ENCODE results near the gene SLC35F3.
"Not testable (repeated sequence)": the region's sequence is repeated elsewhere in the genome, so short reads cannot be mapped to it uniquely, and the experiment has no call there.

SLC35F3 gene

GRCh38 chr1:234300096-234300495 is 395.6 kb downstream of the SLC35F3 start:
- no peak for DNase-seq

- DNase-seq = not testable (repeated sequence)
Measured at GRCh38 chr1:234301663-234302062, 397.2 kb downstream of the SLC35F3 start.

GRCh38 chr1:234302354-234302962 is 398.0 kb downstream of the SLC35F3 start:
- DNase-seq = no peak

GRCh38 chr1:234303231-234303630 is 398.8 kb downstream of the SLC35F3 start:
- DNase-seq = no peak

- no peak for DNase-seq
Measured at GRCh38 chr1:234307726-234308125, 403.2 kb downstream of the SLC35F3 start.

- no peak for DNase-seq
Measured at GRCh38 chr1:234309243-234309597, 404.7 kb downstream of the SLC35F3 start.

- DNase-seq = peak; percentile 89
Measured at GRCh38 chr1:234309598-234310459, 405.4 kb downstream of the SLC35F3 start.

- no peak for DNase-seq
Measured at GRCh38 chr1:234310460-234310817, 406.0 kb downstream of the SLC35F3 start.

- no peak for DNase-seq
Measured at GRCh38 chr1:234311414-234311813, 406.9 kb downstream of the SLC35F3 start.

- DNase-seq = no peak
Measured at GRCh38 chr1:234313171-234313570, 408.7 kb downstream of the SLC35F3 start.

- DNase-seq = no peak
Measured at GRCh38 chr1:234315091-234315541, 410.6 kb downstream of the SLC35F3 start.

GRCh38 chr1:234315588-234315987 is 411.1 kb downstream of the SLC35F3 start:
- no peak for DNase-seq

GRCh38 chr1:234316486-234316885 is 412.0 kb downstream of the SLC35F3 start:
- no peak for DNase-seq

GRCh38 chr1:234316937-234317336 is 412.5 kb downstream of the SLC35F3 start:
- DNase-seq = no peak

GRCh38 chr1:234320069-234320468 is 415.6 kb downstream of the SLC35F3 start:
- no peak for DNase-seq

- DNase-seq = no peak
Measured at GRCh38 chr1:234320549-234320948, 416.1 kb downstream of the SLC35F3 start.

GRCh38 chr1:234321231-234321630 is 416.8 kb downstream of the SLC35F3 start:
- no peak for DNase-seq

- no peak for DNase-seq
Measured at GRCh38 chr1:234322097-234322496, 417.6 kb downstream of the SLC35F3 start.

GRCh38 chr1:234322979-234323378 is 418.5 kb downstream of the SLC35F3 start:
- no peak for DNase-seq

- DNase-seq = peak; percentile 19
Measured at GRCh38 chr1:234324821-234325220, 420.3 kb downstream of the SLC35F3 start.

- DNase-seq = no peak
Measured at GRCh38 chr1:234325878-234326496, 421.5 kb downstream of the SLC35F3 start.

GRCh38 chr1:234326497-234327366 is 422.3 kb downstream of the SLC35F3 start:
- peak; percentile 42 for DNase-seq

GRCh38 chr1:234327577-234328164 is 423.2 kb downstream of the SLC35F3 start:
- DNase-seq = no peak
